Endothelial cell of umbilical vein (primary cell): ENCODE measurements around the gene PM20D2. TPM values are rescaled to one million over a fixed set of nuclear protein-coding genes. Genes with fewer than 3 reads are reported as not detected.

Experiments used
- BruUV-seq: library from RNA; stranded (reverse); fragments of 400-500 nt; replicated peaks from 2 replicates; lab custom pipeline; 2021; lab: Mats Ljungman, UMichigan
- CTCF ChIA-PET: fragments of 300-600, 350-600 bp; sonication (Branson Sonifier 250); formaldehyde crosslinking; loops from one replicate; lab custom pipeline; 2021; ENCODE audit warnings: antibody characterized with exemption, inconsistent platforms; lab: Charles Lee
- POLR2A ChIA-PET: fragments of 300-600, 350-600 bp; sonication (Branson Sonifier 250); formaldehyde crosslinking; loops from one replicate; lab custom pipeline; 2021; ENCODE audit warnings: antibody characterized with exemption, inconsistent platforms; lab: Charles Lee
- DNase-seq: peaks from one replicate; pipeline ENCODE4 v3.0.0-alpha.2; 2011; ENCODE audit warnings: low read depth, low spot score
- FAIRE-seq: peaks from 2 replicates; lab custom pipeline; 2011; peaks lifted over from hg19 to GRCh38; lab: Jason Lieb, UNC
- H2AFZ ChIP-seq: 2 replicates; pipeline ENCODE4 v1.6.0; 2012; ENCODE audit warnings: low read depth, low read length, control low read depth, inconsistent platforms
- H3K27ac ChIP-seq: 2 replicates; pipeline ENCODE4 v1.5.1; 2011; ENCODE audit warnings: low read depth, mild to moderate bottlenecking, control low read depth, low read length, moderate library complexity; ENCODE audit not compliant: insufficient read depth
- H3K27me3 ChIP-seq, 2 experiments: 2 replicates each; pipeline versions ENCODE4 v1.6.0 to v1.6.1; 2011; ENCODE audit warnings: low read length in 2 of 2, mixed read lengths in 1 of 2; ENCODE audit not compliant: control insufficient read depth in 2 of 2, insufficient read depth in 2 of 2
- H3K36me3 ChIP-seq, 2 experiments: 2 replicates in 1 of 2; 3 replicates in 1 of 2; pipeline ENCODE4 v1.5.1; 2011; ENCODE audit warnings: low read length in 2 of 2, mild to moderate bottlenecking in 1 of 2, moderate library complexity in 1 of 2; ENCODE audit not compliant: control insufficient read depth in 2 of 2, insufficient read depth in 2 of 2; ENCODE audit errors: extremely low read depth in 1 of 2
- H3K4me1 ChIP-seq: 3 replicates; pipeline ENCODE4 v1.5.1; 2011; ENCODE audit warnings: mild to moderate bottlenecking, low read length; ENCODE audit not compliant: control insufficient read depth, insufficient read depth; ENCODE audit errors: extremely low read depth
- H3K4me2 ChIP-seq: 2 replicates; pipeline ENCODE4 v1.6.1; 2011; ENCODE audit warnings: low read length, control low read depth, mixed read lengths; ENCODE audit not compliant: insufficient read depth
- H3K4me3 ChIP-seq, 3 experiments: fragments of 200-600 bp in 1 of 3; sonication (generic), shearing (Covaris generic) in 1 of 3; replicated peaks in 1 of 3; 2 replicates each; pipeline ENCODE4 v1.5.1; 2011 to 2016; ENCODE audit warnings: control low read depth in 3 of 3, low read length in 3 of 3, mild to moderate bottlenecking in 2 of 3, inconsistent platforms in 1 of 3, low read depth in 1 of 3, moderate library complexity in 1 of 3; ENCODE audit not compliant: insufficient read depth in 1 of 3
- H3K79me2 ChIP-seq: 2 replicates; pipeline ENCODE4 v1.6.0; 2012; ENCODE audit warnings: low read length, inconsistent platforms; ENCODE audit not compliant: control insufficient read depth, insufficient read depth
- H3K9ac ChIP-seq: replicated peaks from 2 replicates; pipeline ENCODE3; 2011; ENCODE audit warnings: low read length, control low read depth; ENCODE audit not compliant: insufficient read depth; ENCODE audit errors: extremely low read depth
- H3K9me1 ChIP-seq: replicated peaks from 3 replicates; pipeline ENCODE4 v1.6.0; 2011; ENCODE audit warnings: mild to moderate bottlenecking, low read length; ENCODE audit not compliant: control insufficient read depth, insufficient read depth; ENCODE audit errors: extremely low read depth
- H3K9me3 ChIP-seq: replicated peaks from 2 replicates; pipeline ENCODE4 v1.5.1; 2012; ENCODE audit warnings: low read length, inconsistent platforms; ENCODE audit not compliant: control insufficient read depth, insufficient read depth
- H4K20me1 ChIP-seq: replicated peaks from 2 replicates; pipeline ENCODE3; 2011; ENCODE audit warnings: mild to moderate bottlenecking, low read length; ENCODE audit not compliant: control insufficient read depth, insufficient read depth; ENCODE audit errors: extremely low read depth
- FOS ChIP-seq: IDR thresholded peaks from 2 replicates; pipeline ENCODE4 v1.6.1; 2011; ENCODE audit warnings: mild to moderate bottlenecking, low read length, moderate library complexity, borderline replicate concordance; ENCODE audit not compliant: insufficient read depth
- GATA2 ChIP-seq: IDR thresholded peaks from 2 replicates; pipeline ENCODE4 v1.7.0; 2011; ENCODE audit warnings: low read depth, mild to moderate bottlenecking, moderate library complexity, mixed read lengths, low read length; ENCODE audit not compliant: insufficient read length, insufficient read depth
- JUN ChIP-seq: IDR thresholded peaks from 2 replicates; pipeline ENCODE4 v1.6.1; 2011; ENCODE audit warnings: borderline replicate concordance, low read depth; ENCODE audit not compliant: insufficient read length, insufficient read depth
- MAX ChIP-seq: IDR thresholded peaks from 2 replicates; pipeline ENCODE4 v1.6.1; 2011; ENCODE audit not compliant: insufficient read depth, insufficient read length
- POLR2AphosphoS5 ChIP-seq: IDR thresholded peaks from 2 replicates; pipeline ENCODE4 v1.6.1; 2012; ENCODE audit warnings: low read depth, mild to moderate bottlenecking, control low read depth, low read length, moderate library complexity; ENCODE audit not compliant: insufficient read depth
- dilution Hi-C: fragments of 300-500 bp; cut with MboI; formaldehyde crosslinking; loops from one replicate; pipeline ENCODE4 v1.15.0; 2019; ENCODE audit warnings: low sequenced_read_pairs; ENCODE audit not compliant: extremely low pct_ligation_motif_present
- intact Hi-C: fragments of 100-400 bp; cut with micrococcal nuclease; formaldehyde crosslinking; loops from one replicate; pipeline ENCODE4 v1.10.0; 2022
- polyA plus RNA-seq, 4 experiments: library from polyadenylated mRNA; depleted of rRNA in 3 of 4; stranded (reverse) in 3 of 4; unstranded in 1 of 4; fragments of >200 nt; gene quantifications; 2 replicates each; pipeline versions ENCODE4 v1.2.1 to v1.2.3, GENCODE V29; 2011 to 2012; ENCODE audit warnings: missing spikeins in 1 of 4
- total RNA-seq: library from RNA; stranded (reverse); gene quantifications from 2 replicates; pipeline ENCODE4 v1.2.3, GENCODE V29; 2021
- TF ChIP-seq, protein P1 (sequence below), 2 donors: IDR thresholded peaks; 1 replicate in 1 of 2; 2 replicates in 1 of 2; pipeline ENCODE4 v1.5.1; 2011; ENCODE audit warnings: low read length in 2 of 2, mild to moderate bottlenecking in 2 of 2, moderate library complexity in 2 of 2, control low read depth in 1 of 2, inconsistent platforms in 1 of 2, low read depth in 1 of 2; ENCODE audit not compliant: insufficient read depth in 1 of 2; ENCODE audit errors: extremely low read depth in 1 of 2

Gene PM20D2
- total and polyA plus RNA-seq, 2 donors (not counting 3 experiments of a cell fraction or from before 2014, with no cell fraction given): 3.0 to 10.9 TPM

- no peak overlapping the region for H3K4me3 ChIP-seq
- H3K27me3 ChIP-seq: peaks cover 0 to 4% of the 10 kb centered on the region in 2 experiments
- POLR2A ChIA-PET: no interaction called here
- H3K9me3 ChIP-seq: no peaks in the 10 kb centered on the region
- no peaks in the 10 kb centered on the region for H3K4me1 ChIP-seq
- intact Hi-C loops: no loop called here
- H3K36me3 ChIP-seq: no peaks in the 10 kb centered on the region
- H3K27ac ChIP-seq: no peak overlapping the region
- H4K20me1 ChIP-seq: no peaks in the 10 kb centered on the region
- no peak for FAIRE-seq
- CTCF ChIA-PET: no interaction called here
- no peak overlapping the region for H2AFZ ChIP-seq
- H3K9me1 ChIP-seq: no peaks in the 10 kb centered on the region
- dilution Hi-C loops: no loop called here
- no peak overlapping the region for H3K9ac ChIP-seq
- H3K4me2 ChIP-seq: no peak overlapping the region
- DNase-seq: no peak
- TF ChIP-seq MAX (no peak), FOS (no peak), POLR2AphosphoS5 (no peak)
- no peaks in the 10 kb centered on the region for H3K79me2 ChIP-seq
- BruUV-seq: no TSS peak
Measured at GRCh38 chr6:89134723-89135122, 11.1 kb upstream of the PM20D2 start.

DNA sequence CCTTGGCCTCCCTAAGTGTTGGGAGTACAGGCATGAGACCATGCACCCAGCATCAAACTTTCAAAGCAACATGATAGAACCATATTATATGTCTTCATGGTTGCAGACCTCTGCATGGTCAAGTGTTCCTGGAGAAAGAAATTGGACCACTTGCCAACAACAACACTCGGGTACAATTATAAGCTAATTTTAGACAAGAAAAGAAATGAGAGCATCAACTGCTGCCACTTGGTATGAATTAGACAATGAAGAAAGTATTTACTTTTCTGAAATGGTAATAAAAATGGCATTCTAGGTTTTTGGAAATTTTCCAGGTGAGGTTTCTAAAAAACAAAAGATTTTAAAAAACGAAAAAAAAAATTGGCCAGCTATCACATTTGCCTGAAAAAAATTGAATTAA is 7.7 kb upstream of the PM20D2 start:
- Histone ChIP-seq H3K9me3 (no peaks in the 10 kb centered on the region), H3K27ac (no peak overlapping the region), H3K36me3 (no peaks in the 10 kb centered on the region), H4K20me1 (no peaks in the 10 kb centered on the region), H3K4me1 (no peaks in the 10 kb centered on the region), H3K79me2 (no peaks in the 10 kb centered on the region), H3K4me3 (no peak overlapping the region), H3K27me3 (peaks cover 0 to 4% of the 10 kb centered on the region in 2 experiments), H2AFZ (no peak overlapping the region), H3K9ac (no peak overlapping the region), H3K4me2 (no peak overlapping the region), H3K9me1 (no peaks in the 10 kb centered on the region)
- BruUV-seq: no TSS peak
- ChIA-PET CTCF (interaction anchor here (0.8 to 1.5 kb wide), 2 partner anchors 15 to 155 kb away, joined by 4 read pairs; no protein-coding TSS in a partner anchor), POLR2A (interaction anchor here (0.7 kb wide), 1 partner anchor 9 kb away, joined by 3 read pairs; no protein-coding TSS in a partner anchor)
- dilution Hi-C loops (no loop called here), intact Hi-C loops (no loop called here)
- TF ChIP-seq MAX (no peak), FOS (no peak), GATA2 (no peak), JUN (no peak)
- TF ChIP-seq, protein P1, sequence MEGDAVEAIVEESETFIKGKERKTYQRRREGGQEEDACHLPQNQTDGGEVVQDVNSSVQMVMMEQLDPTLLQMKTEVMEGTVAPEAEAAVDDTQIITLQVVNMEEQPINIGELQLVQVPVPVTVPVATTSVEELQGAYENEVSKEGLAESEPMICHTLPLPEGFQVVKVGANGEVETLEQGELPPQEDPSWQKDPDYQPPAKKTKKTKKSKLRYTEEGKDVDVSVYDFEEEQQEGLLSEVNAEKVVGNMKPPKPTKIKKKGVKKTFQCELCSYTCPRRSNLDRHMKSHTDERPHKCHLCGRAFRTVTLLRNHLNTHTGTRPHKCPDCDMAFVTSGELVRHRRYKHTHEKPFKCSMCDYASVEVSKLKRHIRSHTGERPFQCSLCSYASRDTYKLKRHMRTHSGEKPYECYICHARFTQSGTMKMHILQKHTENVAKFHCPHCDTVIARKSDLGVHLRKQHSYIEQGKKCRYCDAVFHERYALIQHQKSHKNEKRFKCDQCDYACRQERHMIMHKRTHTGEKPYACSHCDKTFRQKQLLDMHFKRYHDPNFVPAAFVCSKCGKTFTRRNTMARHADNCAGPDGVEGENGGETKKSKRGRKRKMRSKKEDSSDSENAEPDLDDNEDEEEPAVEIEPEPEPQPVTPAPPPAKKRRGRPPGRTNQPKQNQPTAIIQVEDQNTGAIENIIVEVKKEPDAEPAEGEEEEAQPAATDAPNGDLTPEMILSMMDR (IDR thresholded peaks at IDR 0.05; ENCODE audit: extremely low read depth in 1 of 2, insufficient read depth in 1 of 2, low read depth in 1 of 2, low read length in 2 of 2): no peak
- FAIRE-seq (no peak), DNase-seq (peak; percentile 55)
